Panc1 (cell line): ENCODE data around the gene GPM6B.

Experiments
- CTCF ChIP-seq: fragments of 450-650 bp; IDR thresholded peaks from 2 replicates; pipeline ENCODE4 v1.5.1; 2017; ENCODE audit warnings: mild to moderate bottlenecking
- POLR2AphosphoS5 ChIP-seq: IDR thresholded peaks from 2 replicates; pipeline ENCODE4 v1.6.1; 2012; ENCODE audit warnings: mild to moderate bottlenecking, low read depth, low read length, moderate library complexity

- TF ChIP-seq CTCF (no peak), POLR2AphosphoS5 (no peak)
These were observed 55.1 kb downstream of the GPM6B start for GRCh38 chrX:13761606-13762414.
